GM19438 (cell line): ENCODE measurements around the gene HGFAC.

Experiments
- ATAC-seq: cut with Tn5 transposase; IDR thresholded peaks from one replicate; pipeline ENCODE4 v1.9.1; 2021; ENCODE audit warnings: low read depth; ENCODE audit not compliant: unreplicated experiment

The HGFAC gene

GRCh38 chr4:3471886-3472285, 30.1 kb downstream of the HGFAC start:
- no peak for ATAC-seq

- ATAC-seq = no peak
Observed at GRCh38 chr4:3472411-3473141, 30.8 kb downstream of the HGFAC start.

DNA sequence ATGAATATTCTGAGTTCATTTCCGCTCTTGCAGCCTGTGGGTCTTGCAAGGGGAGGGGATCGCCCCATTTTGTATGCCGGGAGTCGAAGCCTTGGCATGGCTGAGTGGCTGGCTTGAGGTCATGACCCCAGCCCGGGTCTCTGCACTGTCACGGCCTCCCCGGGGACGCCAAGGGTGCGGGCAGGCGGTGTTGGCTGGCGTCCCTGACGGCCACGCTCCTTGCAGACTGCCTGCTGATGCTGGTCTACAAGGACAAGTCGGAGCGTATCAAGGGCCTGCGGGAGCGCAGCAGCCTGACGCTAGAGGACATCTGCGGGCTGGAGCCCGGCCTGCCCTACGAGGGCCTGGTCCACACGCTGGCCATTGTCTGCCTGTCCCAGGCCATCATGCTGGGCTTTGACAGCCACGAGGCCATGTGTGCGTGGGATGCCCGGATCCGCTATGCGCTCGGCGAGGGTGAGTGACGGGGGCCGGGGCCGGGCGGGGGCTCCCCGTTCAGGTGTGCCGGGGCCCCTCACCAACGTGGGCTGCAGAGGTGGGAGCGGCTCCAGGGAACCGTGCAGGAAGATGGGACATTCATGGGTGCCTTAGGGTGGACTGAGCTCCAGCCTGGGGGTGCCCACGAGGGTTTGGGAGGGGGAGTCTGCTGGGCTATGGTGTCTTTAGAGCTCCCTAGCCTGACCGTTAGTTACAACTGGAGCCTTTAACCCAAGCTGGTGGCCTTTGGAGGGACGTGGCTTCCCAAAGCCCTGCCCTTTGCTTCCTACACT, 31.6 kb downstream of the HGFAC start:
- ATAC-seq = no peak

GRCh38 chr4:3473996-3474765, 32.4 kb downstream of the HGFAC start:
- ATAC-seq = no peak

DNA sequence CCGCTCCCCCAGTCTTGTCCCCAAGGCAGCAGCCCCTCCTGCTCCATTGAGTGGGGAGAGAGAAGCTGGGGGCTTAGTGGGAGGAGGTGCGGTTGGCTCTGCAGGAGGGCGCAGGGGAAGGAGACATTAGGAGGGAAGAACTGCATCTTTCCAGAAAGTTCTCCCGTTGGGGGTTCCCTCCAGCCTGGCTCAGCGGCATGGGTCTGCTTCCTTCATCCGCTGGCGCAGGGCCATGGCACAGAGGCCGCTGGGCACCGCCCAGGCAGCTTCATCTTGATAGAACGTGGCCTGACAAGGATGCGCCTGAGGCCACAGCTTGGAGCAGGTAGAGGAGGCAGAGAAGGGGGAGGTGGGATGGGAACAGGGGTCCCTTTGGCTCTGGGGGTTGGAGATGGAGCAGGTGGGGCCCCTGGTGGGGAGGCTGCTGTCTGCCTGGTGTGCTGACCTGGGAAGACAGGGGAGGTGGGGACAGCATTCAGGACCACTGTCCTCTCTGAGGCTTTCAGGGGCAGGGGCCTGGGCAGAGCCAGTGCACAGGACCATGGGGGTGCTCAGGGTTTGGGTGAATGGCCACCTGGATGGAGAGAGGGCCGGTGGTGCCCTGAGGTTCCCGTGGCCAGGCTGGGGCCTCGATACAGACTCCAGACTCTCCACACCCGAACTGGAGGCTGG, 33.4 kb downstream of the HGFAC start:
- ATAC-seq = no peak

GRCh38 chr4:3475713-3476260, 34.0 kb downstream of the HGFAC start:
- no peak for ATAC-seq

- no peak for ATAC-seq
Observed at GRCh38 chr4:3476341-3476747, 34.6 kb downstream of the HGFAC start.

- ATAC-seq = no peak
Observed at GRCh38 chr4:3476936-3477749, 35.4 kb downstream of the HGFAC start.

DNA sequence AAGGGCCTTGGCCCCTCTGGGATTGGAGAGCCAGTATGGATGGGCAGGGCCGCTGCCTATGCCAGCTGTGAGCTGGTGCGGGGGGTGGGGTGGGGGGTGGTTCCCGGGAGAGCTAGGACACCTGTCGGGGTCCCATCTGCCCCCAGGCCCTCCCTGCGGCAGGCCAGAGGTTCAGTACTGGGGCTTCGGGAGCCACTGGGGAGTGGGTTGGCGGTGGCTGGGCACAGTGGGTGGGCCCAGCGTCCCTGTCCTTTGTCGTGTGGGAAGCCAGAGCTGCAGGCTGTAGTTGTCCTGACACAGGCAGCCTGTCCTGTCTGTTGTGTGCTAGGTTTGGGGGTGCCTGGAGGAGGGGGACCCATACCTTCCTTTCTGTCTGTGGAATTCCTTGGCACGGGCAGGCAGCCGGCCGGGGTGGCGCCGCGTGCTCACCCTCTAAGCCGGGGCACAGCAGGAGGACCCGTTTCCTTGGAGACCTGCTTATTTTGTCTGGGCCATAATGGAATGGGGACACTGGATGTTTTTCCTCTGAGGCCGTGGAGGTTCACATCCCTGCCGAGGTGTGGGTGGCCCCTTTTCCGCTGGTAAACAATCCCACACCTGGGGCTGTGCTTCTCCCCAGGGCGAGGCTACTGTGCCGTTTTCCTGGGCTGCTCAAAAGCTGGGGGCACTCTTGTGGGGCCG, 36.1 kb downstream of the HGFAC start:
- ATAC-seq = no peak

DNA sequence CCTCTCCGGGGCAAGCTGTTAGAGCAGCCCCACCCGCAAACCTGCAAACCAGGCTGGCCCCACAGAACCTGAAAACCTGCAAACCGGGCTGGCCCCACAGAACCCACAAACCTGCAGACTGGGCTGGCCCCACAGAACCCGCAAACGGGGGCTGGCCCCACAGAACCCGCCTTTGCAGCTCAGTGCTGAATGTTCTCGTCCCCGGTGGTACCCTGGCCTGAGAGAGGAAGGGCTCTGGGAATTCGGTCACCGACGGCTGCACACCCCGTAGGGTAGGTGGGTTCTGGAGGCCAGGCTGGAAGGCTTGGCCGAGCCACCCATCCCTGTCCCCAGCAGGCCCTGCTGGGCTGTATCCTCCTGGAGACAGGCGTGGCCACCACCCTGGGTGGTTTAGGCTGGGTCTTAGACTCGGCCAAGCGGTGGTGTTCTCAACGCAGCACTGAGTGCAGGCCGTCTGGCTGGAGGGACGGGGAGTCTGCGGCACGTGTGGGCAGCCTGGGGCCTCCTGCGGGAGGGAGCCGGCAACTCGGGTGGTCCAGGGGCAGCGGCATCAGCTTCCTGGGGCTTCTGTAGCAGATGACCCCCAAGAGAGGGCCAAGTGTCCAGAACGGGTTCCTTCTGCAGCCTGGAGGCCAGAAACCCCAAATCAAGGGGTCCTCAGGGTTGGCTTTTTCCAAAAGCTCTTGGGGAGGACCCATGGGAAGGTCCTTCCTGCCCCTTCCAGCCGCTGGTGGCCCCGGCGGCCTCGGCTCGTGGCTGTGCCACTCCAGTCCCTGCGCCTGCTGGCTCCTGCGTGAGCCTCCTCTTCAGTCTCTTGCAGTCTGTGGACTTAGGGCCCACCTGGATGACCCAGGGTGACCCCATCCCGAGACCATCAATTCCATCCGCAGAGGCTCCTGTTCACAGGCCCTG, 36.9 kb downstream of the HGFAC start:
- no peak for ATAC-seq

DNA sequence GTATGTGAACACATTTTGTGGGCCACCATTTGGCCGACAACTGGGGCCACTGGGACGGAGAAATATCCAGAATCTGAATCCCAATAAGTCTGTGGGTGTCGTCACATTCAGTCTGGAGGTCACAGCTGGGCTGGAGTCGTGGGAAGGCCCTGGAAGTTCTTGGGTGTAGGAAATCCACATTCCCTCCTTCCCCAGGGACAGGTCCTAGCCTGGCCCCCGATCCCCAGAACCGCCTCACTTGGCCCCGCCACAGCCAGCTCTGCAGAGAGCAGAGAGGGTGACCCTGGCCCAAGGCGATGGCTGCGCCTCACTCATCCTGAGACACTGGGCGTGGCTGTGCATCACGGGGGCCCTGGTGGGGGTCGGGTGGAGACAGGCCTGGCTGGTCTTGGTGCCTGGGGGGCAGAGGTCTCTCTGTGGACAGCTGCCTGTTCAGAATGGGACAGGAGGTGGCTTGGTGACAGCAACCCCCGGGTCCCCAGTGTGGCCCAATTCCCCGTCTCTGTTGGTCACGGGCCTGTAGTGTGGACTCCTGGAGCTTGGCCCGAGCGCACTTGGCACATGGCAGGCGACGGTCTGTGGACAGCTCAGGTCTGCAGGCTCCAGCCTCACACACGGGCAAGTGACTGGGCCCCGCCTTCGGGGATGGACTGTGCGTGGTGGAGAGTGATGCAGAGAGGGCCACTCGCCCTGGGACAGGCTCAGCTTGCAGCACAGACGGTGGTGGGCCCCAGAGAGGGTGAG, 37.8 kb downstream of the HGFAC start:
- ATAC-seq = no peak

DNA sequence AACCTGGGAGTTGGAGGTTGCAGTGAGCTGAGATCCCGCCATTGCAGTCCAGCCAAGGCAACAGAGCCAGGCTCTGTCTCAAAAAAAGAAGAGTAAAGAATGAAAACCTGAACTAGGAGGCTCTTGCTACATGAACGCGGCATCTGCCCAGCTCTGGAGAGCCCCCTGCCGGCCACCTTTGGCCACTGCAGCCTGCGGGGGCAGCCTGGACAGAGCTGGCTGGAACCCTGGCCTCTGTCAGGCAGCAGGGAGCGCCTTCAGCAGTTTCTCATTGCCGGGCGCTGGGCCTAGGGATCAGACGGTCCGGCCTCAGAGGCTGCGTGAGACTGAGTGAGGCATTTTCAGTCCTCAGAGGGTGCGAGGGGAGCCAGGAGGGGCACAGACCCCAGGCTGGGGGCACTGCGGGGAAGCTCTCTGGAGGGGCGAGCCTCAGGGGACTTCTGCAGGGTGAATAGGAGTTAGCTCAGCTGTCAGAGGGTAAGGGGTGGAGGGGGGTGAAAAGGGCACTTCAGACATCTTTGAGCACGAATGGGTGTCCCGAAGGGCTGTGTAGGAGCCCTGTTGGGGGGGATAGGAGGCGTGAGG, 38.9 kb downstream of the HGFAC start:
- no peak for ATAC-seq

- no peak for ATAC-seq
Observed at GRCh38 chr4:3481113-3481531, 39.4 kb downstream of the HGFAC start.

- no peak for ATAC-seq
Observed at GRCh38 chr4:3481783-3482393, 40.1 kb downstream of the HGFAC start.

DNA sequence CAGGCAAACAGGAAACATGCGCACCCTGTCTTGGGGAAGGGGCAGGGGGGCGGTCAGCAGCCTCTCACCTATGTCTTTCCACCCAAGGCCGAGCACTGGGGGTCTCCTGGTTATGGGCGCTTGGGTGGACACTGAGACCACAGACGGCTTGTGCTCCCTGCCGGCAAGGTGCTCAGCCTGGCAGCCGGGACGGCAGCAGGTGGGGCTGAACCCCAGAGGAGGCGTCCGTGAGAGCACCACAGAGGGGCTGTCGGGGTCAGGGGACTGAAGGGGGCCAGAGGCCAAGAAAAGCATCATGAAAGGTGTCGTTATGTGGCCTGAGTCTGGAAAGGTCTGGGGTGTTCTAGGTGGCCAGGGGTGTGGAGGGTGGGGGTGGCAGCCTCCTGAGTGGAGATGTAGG, 40.9 kb downstream of the HGFAC start:
- ATAC-seq = no peak

DNA sequence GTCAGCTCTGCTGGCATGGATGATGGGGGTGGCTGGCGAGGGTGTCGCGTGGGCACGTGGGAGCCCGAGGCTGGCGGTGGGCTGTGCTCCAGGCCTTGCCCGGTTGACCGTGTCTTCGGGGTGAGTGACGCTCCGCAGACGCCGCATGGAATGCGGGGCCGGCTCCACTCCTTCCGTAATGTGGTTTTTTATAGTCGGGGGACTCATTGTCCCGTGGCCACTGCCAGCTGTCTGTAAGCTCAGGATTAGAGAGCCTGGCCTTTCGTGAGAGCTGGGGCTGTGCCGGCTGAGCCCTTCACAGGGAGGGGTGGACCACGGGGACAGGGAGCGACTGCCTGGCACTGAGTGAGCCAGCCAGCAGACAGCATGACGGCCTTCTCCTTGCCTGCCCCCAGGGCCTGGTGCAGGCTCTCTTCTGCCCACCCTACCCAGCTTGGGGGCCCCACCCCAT, 41.7 kb downstream of the HGFAC start:
- ATAC-seq = no peak
